GM12878 (cell line): Measurements from ENCODE around the gene RNF223. TPM values are rescaled to one million over a fixed set of nuclear protein-coding genes. Genes with fewer than 3 reads are reported as not detected.

ENCODE experiments used
- ATAC-seq: fragments of 200-7000 bp; cut with Tn5 transposase; 3 replicates; pipeline ENCODE4 v1.9.1; 2020; ENCODE audit warnings: mild to moderate bottlenecking, moderate library complexity
- BruUV-seq: library from RNA; stranded (reverse); fragments of 400-500 nt; replicated peaks from 2 replicates; lab custom pipeline; 2021; lab: Mats Ljungman, UMichigan
- CTCF ChIA-PET: fragments of 300-600 bp; sonication (Branson Sonifier 250); formaldehyde crosslinking; extraction: SDS; loops from one replicate; lab custom pipeline; 2021; ENCODE audit warnings: inconsistent platforms; lab: Yijun Ruan, JAX
- POLR2A ChIA-PET: fragments of 350-600 bp; formaldehyde crosslinking; extraction: SDS; loops from one replicate; lab custom pipeline; 2021; ENCODE audit warnings: inconsistent platforms; lab: Charles Lee
- RAD21 ChIA-PET: fragments of 300-600 bp; sonication (Branson Sonifier 250); formaldehyde crosslinking; loops from one replicate; lab custom pipeline; 2023; ENCODE audit warnings: antibody characterized with exemption; ENCODE audit not compliant: unreplicated experiment; lab: Charles Lee
- SMC1A ChIA-PET: fragments of 300-600 bp; sonication (Branson Sonifier 250); formaldehyde crosslinking; loops from one replicate; lab custom pipeline; 2023; ENCODE audit not compliant: unreplicated experiment, uncharacterized antibody; lab: Charles Lee
- DNase-seq: peaks from one replicate; pipeline ENCODE4 v3.0.0-alpha.2; 2011; ENCODE audit warnings: low read depth, low spot score
- FAIRE-seq: peaks from 3 replicates; lab custom pipeline; 2011; peaks lifted over from hg19 to GRCh38; lab: Jason Lieb, UNC
- H2AFZ ChIP-seq: 2 replicates; pipeline ENCODE4 v1.6.0; 2011; ENCODE audit warnings: low read depth, low read length, control low read depth; ENCODE audit not compliant: control insufficient read depth
- H3K27ac ChIP-seq: 2 replicates; pipeline ENCODE4 v1.5.1; 2011; ENCODE audit warnings: control low read depth; ENCODE audit not compliant: control insufficient read depth, insufficient read depth
- H3K27me3 ChIP-seq, 2 experiments: replicated peaks in 1 of 2; 2 replicates each; pipeline versions ENCODE4 v1.6.0 to v1.6.1; 2011; ENCODE audit warnings: low read length in 1 of 2; ENCODE audit not compliant: control insufficient read depth in 2 of 2, insufficient read depth in 2 of 2
- H3K36me3 ChIP-seq, 2 experiments: 2 replicates each; pipeline ENCODE4 v1.5.1; 2011; ENCODE audit warnings: low read length in 1 of 2; ENCODE audit not compliant: control insufficient read depth in 2 of 2, insufficient read depth in 2 of 2
- H3K4me1 ChIP-seq: 2 replicates; pipeline ENCODE4 v1.6.1; 2011; ENCODE audit warnings: mild to moderate bottlenecking, low read length, moderate library complexity, mixed read lengths; ENCODE audit not compliant: control insufficient read depth, insufficient read depth
- H3K4me2 ChIP-seq: 2 replicates; pipeline ENCODE4 v1.6.0; 2011; ENCODE audit warnings: control low read depth; ENCODE audit not compliant: control insufficient read depth, insufficient read depth
- H3K4me3 ChIP-seq: fragments of 200-600 bp; sonication (generic); 2 replicates; pipeline ENCODE4 v1.5.1; 2016
- H3K79me2 ChIP-seq: 2 replicates; pipeline ENCODE4 v1.6.0; 2011; ENCODE audit warnings: low read length; ENCODE audit not compliant: control insufficient read depth, insufficient read depth
- H3K9ac ChIP-seq: 2 replicates; pipeline ENCODE4 v1.8.0; 2011; ENCODE audit warnings: low read length, control low read depth, mixed read lengths; ENCODE audit not compliant: control insufficient read depth, insufficient read depth
- H3K9me3 ChIP-seq: replicated peaks from 3 replicates; pipeline ENCODE4 v1.5.1; 2011; ENCODE audit warnings: mild to moderate bottlenecking, low read length; ENCODE audit not compliant: control insufficient read depth, insufficient read depth
- H4K20me1 ChIP-seq: 2 replicates; pipeline ENCODE4 v1.6.0; 2011; ENCODE audit not compliant: control insufficient read depth, insufficient read depth
- BACH1 ChIP-seq: fragments of 450-650 bp; IDR thresholded peaks from 2 replicates; pipeline ENCODE4 v1.6.1; 2017; ENCODE audit warnings: mild to moderate bottlenecking, borderline replicate concordance
- CEBPZ ChIP-seq: fragments of 150-350 bp; IDR thresholded peaks from 2 replicates; pipeline ENCODE4 v1.6.1; 2016; ENCODE audit warnings: low read depth, low read length
- EGR1 ChIP-seq, 2 experiments: IDR thresholded peaks; 1 replicate in 1 of 2; 2 replicates in 1 of 2; pipeline ENCODE4 v1.6.1; 2011 to 2012; ENCODE audit warnings: low read depth in 2 of 2, low read length in 2 of 2, borderline replicate concordance in 1 of 2, mild to moderate bottlenecking in 1 of 2, moderate library complexity in 1 of 2
- EZH2 ChIP-seq: IDR thresholded peaks from 2 replicates; pipeline ENCODE4 v1.6.1; 2012; ENCODE audit warnings: low read depth, mild to moderate bottlenecking, control low read depth, inconsistent platforms, low read length, borderline replicate concordance; ENCODE audit not compliant: control insufficient read depth
- HDAC6 ChIP-seq: fragments of 200-600 bp; sonication (generic); IDR thresholded peaks from one replicate; pipeline ENCODE4 v1.8.0; 2017; ENCODE audit warnings: antibody characterized with exemption; ENCODE audit not compliant: unreplicated experiment
- JUND ChIP-seq: IDR thresholded peaks from 2 replicates; pipeline ENCODE4 v1.6.1; 2012; ENCODE audit warnings: low read depth, mild to moderate bottlenecking, low read length, improper control_type of control experiment, moderate library complexity
- MTA2 ChIP-seq: fragments of 450-650 bp; IDR thresholded peaks from 2 replicates; pipeline ENCODE4 v1.6.1; 2016; ENCODE audit warnings: low read depth, mild to moderate bottlenecking, moderate library complexity
- PAX8 ChIP-seq: fragments of 450-650 bp; IDR thresholded peaks from 2 replicates; pipeline ENCODE4 v1.6.1; 2017; ENCODE audit warnings: mild to moderate bottlenecking, moderate library complexity
- RAD51 ChIP-seq: fragments of 450-650 bp; IDR thresholded peaks from 2 replicates; pipeline ENCODE4 v1.6.1; 2016; ENCODE audit warnings: moderate library complexity, mild to moderate bottlenecking, inconsistent platforms
- REST ChIP-seq: IDR thresholded peaks from 2 replicates; pipeline ENCODE4 v1.6.1; 2012; ENCODE audit warnings: mild to moderate bottlenecking, low read depth, low read length
- TAF1 ChIP-seq: IDR thresholded peaks from 2 replicates; pipeline ENCODE4 v1.6.1; 2011; ENCODE audit warnings: mild to moderate bottlenecking, low read depth, low read length, borderline replicate concordance
- USF1 ChIP-seq: IDR thresholded peaks from 2 replicates; pipeline ENCODE4 v1.6.1; 2011; ENCODE audit warnings: borderline replicate concordance, low read depth, mild to moderate bottlenecking, moderate library complexity, mixed read lengths, low read length; ENCODE audit not compliant: insufficient read depth; ENCODE audit errors: extremely low read length
- ZNF24 ChIP-seq: fragments of 450-650 bp; IDR thresholded peaks from 2 replicates; pipeline ENCODE4 v1.6.1; 2017; ENCODE audit warnings: antibody characterized with exemption, mild to moderate bottlenecking
- whole genome bisulfite sequencing: methylation state at CpG from one replicate; pipeline ENCODE4 v1.1.6; 2016; ENCODE audit warnings: low lambda C conversion rate; ENCODE audit not compliant: insufficient replicate concordance, insufficient coverage; ENCODE audit errors: missing lambda C conversion rate; 5-methylcytosine and 5-hydroxymethylcytosine counted together
- in situ Hi-C: fragments of 300-500 bp; cut with MboI; formaldehyde crosslinking; loops from 9 replicates; pipeline ENCODE4 v1.14.3; 2018; ENCODE audit warnings: mixed read lengths
- intact Hi-C: fragments of 100-400 bp; cut with micrococcal nuclease; formaldehyde crosslinking; loops from one replicate; pipeline ENCODE4 v1.14.2; 2022; ENCODE audit not compliant: unreplicated experiment
- polyA plus RNA-seq, 11 experiments: library from polyadenylated mRNA; depleted of rRNA in 4 of 11; unstranded in 6 of 11; stranded (reverse) in 5 of 11; fragments of >200 nt; fragmentation: Nextera tagmentation in 4 of 11; fragmentation: Illumina TruSeq in 1 of 11; extraction: Ambion mirVana in 4 of 11; extraction: Trizol in 1 of 11; gene quantifications; 1 replicate in 1 of 11; 2 replicates in 10 of 11; pipeline versions ENCODE4 v1.2.1 to v1.2.3, GENCODE V29; 2011 to 2016; ENCODE audit warnings: inconsistent platforms in 2 of 11, missing spikeins in 2 of 11, low read depth in 1 of 11
- total RNA-seq, 4 experiments: library from RNA; depleted of rRNA in 3 of 4; stranded (reverse); fragments of >200 nt in 3 of 4; fragmentation: Illumina TruSeq in 1 of 4; extraction: Trizol in 1 of 4; gene quantifications; 2 replicates each; pipeline versions ENCODE4 v1.2.1 to v1.2.3, GENCODE V29; 2013 to 2021

RNF223 gene
- total and polyA plus RNA-seq, 10 of the 15 experiments (the other 5 are each of a cell fraction or from before 2014, with no cell fraction given) = 0.06 TPM; not detected in 9

- FAIRE-seq (no peak), ATAC-seq (no peak), DNase-seq (no peak)
- Histone ChIP-seq H3K36me3 (no peaks in the 10 kb centered on the region), H3K9me3 (no peaks in the 10 kb centered on the region), H4K20me1 (no peaks in the 10 kb centered on the region), H2AFZ (no peak overlapping the region), H3K4me3 (no peak overlapping the region), H3K27me3 (no peaks in the 10 kb centered on the region), H3K9ac (no peak overlapping the region), H3K4me1 (peaks cover 28% of the 10 kb centered on the region), H3K4me2 (0 out of 2 replicates have a peak overlapping the region, but pooled peaks have one; percentile 4), H3K27ac (no peak overlapping the region), H3K79me2 (no peaks in the 10 kb centered on the region)
- in situ Hi-C loops = loop anchor here (5.0 kb wide), 2 partner anchors 40 to 80 kb away; partner anchors contain the start of genes AGRN and PERM1
- ChIA-PET RAD21 (interaction anchor here (1.2 to 3.7 kb wide), 2 partner anchors 30 to 77 kb away, joined by 4 to 58 read pairs; no protein-coding TSS in a partner anchor), SMC1A (interaction anchor here (1.4 to 2.7 kb wide), 3 partner anchors 29 to 48 kb away, joined by 8 to 24 read pairs (median 11); partner anchors contain the start of gene ISG15), CTCF (interaction anchor here (1.3 to 8.7 kb wide), 5 partner anchors 23 to 80 kb away, joined by 4 to 83 read pairs (median 68); partner anchors contain the start of genes ISG15 and PERM1), POLR2A (interaction anchor here (2.7 kb wide), 1 partner anchor 30 kb away, joined by 15 read pairs; no protein-coding TSS in a partner anchor)
- 47% methylated on average over 14 of the region's 18 CpGs for WGBS
- no TSS peak for BruUV-seq
- intact Hi-C loops = loop anchor here (5.0 to 10.0 kb wide), 2 partner anchors 45 to 157 kb away; no protein-coding TSS in a partner anchor
- TF ChIP-seq HDAC6 (no peak), EGR1 (IDR thresholded peaks at IDR 0.05; ENCODE audit: borderline replicate concordance in 1 of 2, low read depth in 2 of 2, low read length in 2 of 2) (no peak), ZNF24 (no peak), JUND (no peak), USF1 (no peak), RAD51 (no peak), PAX8 (no peak), REST (no peak), MTA2 (no peak), CEBPZ (no peak), EZH2 (no peak), BACH1 (no peak), TAF1 (no peak)
These were observed 12.3 kb downstream of the RNF223 start for GRCh38 chr1:1061682-1062345.
